Neural crest cell (in vitro differentiated cells): Measurements from ENCODE around the gene ZNF324. TPM values are rescaled to one million over a fixed set of nuclear protein-coding genes. Genes with fewer than 3 reads are reported as not detected.

Source experiments
- DNase-seq: peaks from one replicate; pipeline ENCODE4 v3.0.0; 2021; ENCODE audit warnings: low read depth, mixed read lengths, low spot score
- H3K27ac Mint-ChIP-seq: one replicate; pipeline ENCODE4 v1.8.0; 2021; ENCODE audit warnings: mild to moderate bottlenecking, mixed read lengths; ENCODE audit not compliant: unreplicated experiment
- H3K27me3 Mint-ChIP-seq: 2 replicates; pipeline ENCODE4 v1.8.0; 2021; ENCODE audit warnings: low read depth, mild to moderate bottlenecking, mixed read lengths
- H3K36me3 Mint-ChIP-seq: 2 replicates; pipeline ENCODE4 v1.8.0; 2021; ENCODE audit warnings: low read depth, mild to moderate bottlenecking, mixed read lengths
- H3K4me1 Mint-ChIP-seq: 2 replicates; pipeline ENCODE4 v1.8.0; 2021; ENCODE audit warnings: mixed read lengths
- H3K4me3 Mint-ChIP-seq: one replicate; pipeline ENCODE4 v1.8.0; 2021; ENCODE audit warnings: mild to moderate bottlenecking, mixed read lengths
- H3K9me3 Mint-ChIP-seq: 2 replicates; pipeline ENCODE4 v1.8.0; 2021; ENCODE audit warnings: mixed read lengths
- CTCF ChIP-seq: fragments of 200-600 bp; sonication (generic); conservative IDR thresholded peaks from 2 replicates; pipeline ENCODE4 v1.5.0; 2021; ENCODE audit warnings: antibody characterized with exemption, mild to moderate bottlenecking
- total RNA-seq: library from RNA; stranded (reverse); gene quantifications from 2 replicates; pipeline ENCODE4 v1.2.1, GENCODE V29; 2021

ZNF324 gene
- total RNA-seq, 1 donor from 2014 or later, result 18.8 TPM

- Mint-ChIP-seq H3K27me3 (peaks cover 7% of the 10 kb centered on the region), H3K4me3 (peak overlapping the region; percentile 54), H3K36me3 (peaks cover 2% of the 10 kb centered on the region), H3K27ac (no peak overlapping the region), H3K9me3 (no peaks in the 10 kb centered on the region), H3K4me1 (peaks cover 25% of the 10 kb centered on the region)
- DNase-seq, result no peak
- no peak for TF ChIP-seq CTCF
These were observed 12.4 kb downstream of the ZNF324 start for GRCh38 chr19:58479303-58479702.

GRCh38 chr19:58479736-58480480, 13.0 kb downstream of the ZNF324 start:
- Mint-ChIP-seq H3K27me3 (peaks cover 7% of the 10 kb centered on the region), H3K27ac (no peak overlapping the region), H3K36me3 (peaks cover 2% of the 10 kb centered on the region), H3K4me3 (no peak overlapping the region), H3K4me1 (peaks cover 20% of the 10 kb centered on the region), H3K9me3 (no peaks in the 10 kb centered on the region)
- no peak for DNase-seq
- TF ChIP-seq CTCF, result no peak

- no peak for DNase-seq
- H3K36me3 Mint-ChIP-seq, result peaks cover 2% of the 10 kb centered on the region
These were observed 13.6 kb downstream of the ZNF324 start for GRCh38 chr19:58480481-58480830.

GRCh38 chr19:58480831-58481230, 14.0 kb downstream of the ZNF324 start:
- peak overlapping the region; percentile 34 for H3K4me3 Mint-ChIP-seq
- H3K9me3 Mint-ChIP-seq, result no peaks in the 10 kb centered on the region
- H3K27ac Mint-ChIP-seq, result no peak overlapping the region
- peaks cover 4% of the 10 kb centered on the region for H3K27me3 Mint-ChIP-seq
- H3K4me1 Mint-ChIP-seq, result peaks cover 11% of the 10 kb centered on the region
- no peak for DNase-seq
- peaks cover 2% of the 10 kb centered on the region for H3K36me3 Mint-ChIP-seq
- no peak for TF ChIP-seq CTCF

More at GRCh38 chr19:58480481-58480830, 13.6 kb downstream of the ZNF324 start:
- no peak for TF ChIP-seq CTCF
- H3K4me3 Mint-ChIP-seq, result no peak overlapping the region
- H3K27me3 Mint-ChIP-seq, result peaks cover 7% of the 10 kb centered on the region
- peaks cover 15% of the 10 kb centered on the region for H3K4me1 Mint-ChIP-seq
- H3K9me3 Mint-ChIP-seq, result no peaks in the 10 kb centered on the region
- H3K27ac Mint-ChIP-seq, result no peak overlapping the region

GRCh38 chr19:58482372-58482771, 15.5 kb downstream of the ZNF324 start:
- Mint-ChIP-seq H3K27me3 (no peaks in the 10 kb centered on the region), H3K9me3 (no peaks in the 10 kb centered on the region), H3K4me1 (peaks cover 3% of the 10 kb centered on the region), H3K4me3 (peak overlapping the region; percentile 38), H3K27ac (no peak overlapping the region), H3K36me3 (peaks cover 2% of the 10 kb centered on the region)
- TF ChIP-seq CTCF, result no peak
- no peak for DNase-seq
